Measurements from ENCODE around the gene PTPRO.

Gene PTPRO

GRCh38 chr12:15411842-15412241, 89.5 kb downstream of the PTPRO start:
- Histone ChIP-seq H3K4me3 (ENCODE audit: low read depth, low read length) (no peak overlapping the region), H3K36me3 (no peaks in the 10 kb centered on the region), H3K27me3 (no peaks in the 10 kb centered on the region), H3K4me1 (peaks cover 2% of the 10 kb centered on the region), H3K9me3 (no peaks in the 10 kb centered on the region)
- no peak for TF ChIP-seq CTCF (IDR thresholded peaks at IDR 0.05; ENCODE audit: low read depth, low read length)
- no peak for DNase-seq

- H3K4me1 ChIP-seq: peaks cover 7% of the 10 kb centered on the region
- no peak for TF ChIP-seq CTCF (IDR thresholded peaks at IDR 0.05; ENCODE audit: low read depth, low read length)
- no peak for DNase-seq
- no peaks in the 10 kb centered on the region for H3K9me3 ChIP-seq
- H3K27me3 ChIP-seq: no peaks in the 10 kb centered on the region
- H3K4me3 ChIP-seq (ENCODE audit: low read depth, low read length): no peak overlapping the region
- no peaks in the 10 kb centered on the region for H3K36me3 ChIP-seq
Observed at GRCh38 chr12:15417691-15418090, 95.4 kb downstream of the PTPRO start.

GRCh38 chr12:15423629-15424028, 101.3 kb downstream of the PTPRO start:
- H3K27me3 ChIP-seq: no peaks in the 10 kb centered on the region
- H3K36me3 ChIP-seq: no peaks in the 10 kb centered on the region
- no peak overlapping the region for H3K4me3 ChIP-seq (ENCODE audit: low read depth, low read length)
- no peaks in the 10 kb centered on the region for H3K9me3 ChIP-seq
- no peak for TF ChIP-seq CTCF (IDR thresholded peaks at IDR 0.05; ENCODE audit: low read depth, low read length)
- DNase-seq: no peak
- H3K4me1 ChIP-seq: peaks cover 5% of the 10 kb centered on the region

- H3K36me3 ChIP-seq: no peaks in the 10 kb centered on the region
- H3K27me3 ChIP-seq: no peaks in the 10 kb centered on the region
- H3K4me1 ChIP-seq: peaks cover 5% of the 10 kb centered on the region
- no peak overlapping the region for H3K4me3 ChIP-seq (ENCODE audit: low read depth, low read length)
- H3K9me3 ChIP-seq: no peaks in the 10 kb centered on the region
- no peak for DNase-seq
- TF ChIP-seq CTCF (IDR thresholded peaks at IDR 0.05; ENCODE audit: low read depth, low read length): no peak
Observed at GRCh38 chr12:15427913-15428312, 105.6 kb downstream of the PTPRO start.

GRCh38 chr12:15428632-15429031, 106.3 kb downstream of the PTPRO start:
- Histone ChIP-seq H3K36me3 (no peaks in the 10 kb centered on the region), H3K4me3 (ENCODE audit: low read depth, low read length) (no peak overlapping the region), H3K9me3 (no peaks in the 10 kb centered on the region), H3K27me3 (no peaks in the 10 kb centered on the region), H3K4me1 (peaks cover 4% of the 10 kb centered on the region)
- no peak for TF ChIP-seq CTCF (IDR thresholded peaks at IDR 0.05; ENCODE audit: low read depth, low read length)
- DNase-seq: no peak

GRCh38 chr12:15429262-15429661, 107.0 kb downstream of the PTPRO start:
- H3K36me3 ChIP-seq: no peaks in the 10 kb centered on the region
- H3K9me3 ChIP-seq: no peaks in the 10 kb centered on the region
- DNase-seq: no peak
- TF ChIP-seq CTCF (IDR thresholded peaks at IDR 0.05; ENCODE audit: low read depth, low read length): no peak
- no peaks in the 10 kb centered on the region for H3K27me3 ChIP-seq
- no peak overlapping the region for H3K4me3 ChIP-seq (ENCODE audit: low read depth, low read length)
- no peaks in the 10 kb centered on the region for H3K4me1 ChIP-seq

Data from BE2C (cell line).